GM18499 (cell line): ENCODE data around the gene ZIC1.

ENCODE experiments used
- ATAC-seq: cut with Tn5 transposase; IDR thresholded peaks from one replicate; pipeline ENCODE4 v1.9.1; 2021; ENCODE audit warnings: moderate number of reproducible peaks; ENCODE audit not compliant: insufficient read depth, unreplicated experiment

ZIC1 gene

DNA sequence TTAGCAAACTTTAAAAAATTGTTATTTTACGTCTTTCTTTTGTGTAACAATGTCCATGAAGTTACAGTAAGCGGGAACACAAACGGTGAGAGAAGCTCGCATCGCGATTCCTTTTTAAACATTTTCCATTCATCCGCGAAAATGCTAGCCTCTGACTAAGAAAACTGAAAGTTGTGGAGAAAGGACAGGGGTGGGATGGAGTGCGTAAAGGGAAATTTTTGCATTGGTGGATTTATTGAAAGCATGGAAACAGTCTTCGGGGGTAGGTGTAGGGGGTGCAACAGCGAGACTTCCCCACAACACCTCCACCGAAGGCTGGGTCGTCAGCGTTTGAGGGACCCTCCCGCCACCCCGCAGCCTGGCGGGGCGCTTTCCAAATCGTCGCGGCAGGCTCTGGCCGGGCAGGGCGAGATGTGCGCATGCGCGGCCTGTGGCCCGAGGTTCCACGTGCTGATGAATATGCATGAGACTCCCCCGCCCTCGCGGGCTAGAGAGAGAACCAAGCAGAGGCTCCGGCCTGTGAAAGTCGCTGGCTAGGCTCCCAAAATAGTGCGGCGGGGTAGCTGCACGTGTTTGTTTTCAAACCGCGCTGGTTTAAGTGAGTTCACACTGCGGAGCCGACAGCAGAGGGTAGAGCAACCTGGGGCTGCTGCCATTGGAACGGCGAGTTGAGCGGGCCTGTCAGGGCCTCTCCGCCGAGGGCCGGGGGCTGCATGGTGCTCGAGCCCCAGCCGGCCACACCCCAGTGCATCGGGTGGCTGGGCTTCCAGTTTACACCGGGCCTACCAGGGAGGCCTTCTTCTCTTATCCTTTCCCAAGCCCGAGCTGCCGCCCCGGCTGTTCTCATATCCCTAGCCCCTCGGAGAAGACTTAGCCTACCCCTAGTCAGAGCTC is 9.9 kb downstream of the ZIC1 start:
- ATAC-seq: no peak

DNA sequence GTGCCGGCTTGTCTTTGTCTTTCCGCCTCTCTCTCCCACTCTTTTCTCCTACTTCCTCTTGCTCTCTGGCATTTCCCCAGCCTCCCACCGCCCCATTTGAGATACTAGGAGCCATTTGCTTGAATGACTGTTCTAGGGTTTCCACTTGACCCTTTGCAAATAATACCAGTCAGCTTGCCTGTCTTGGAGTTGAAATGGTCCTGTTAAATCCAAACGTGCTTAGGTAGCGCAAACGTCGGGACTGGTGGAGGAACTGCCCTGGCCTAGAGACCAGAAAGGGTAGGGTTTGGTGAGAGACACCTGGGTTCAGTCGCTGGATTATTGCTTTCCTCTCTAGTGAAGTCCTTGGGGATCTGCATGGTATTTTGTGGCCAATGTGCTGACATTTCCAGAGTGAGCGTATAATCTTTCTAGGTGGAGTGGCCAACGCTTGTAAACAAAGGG is 10.6 kb downstream of the ZIC1 start:
- no peak for ATAC-seq

DNA sequence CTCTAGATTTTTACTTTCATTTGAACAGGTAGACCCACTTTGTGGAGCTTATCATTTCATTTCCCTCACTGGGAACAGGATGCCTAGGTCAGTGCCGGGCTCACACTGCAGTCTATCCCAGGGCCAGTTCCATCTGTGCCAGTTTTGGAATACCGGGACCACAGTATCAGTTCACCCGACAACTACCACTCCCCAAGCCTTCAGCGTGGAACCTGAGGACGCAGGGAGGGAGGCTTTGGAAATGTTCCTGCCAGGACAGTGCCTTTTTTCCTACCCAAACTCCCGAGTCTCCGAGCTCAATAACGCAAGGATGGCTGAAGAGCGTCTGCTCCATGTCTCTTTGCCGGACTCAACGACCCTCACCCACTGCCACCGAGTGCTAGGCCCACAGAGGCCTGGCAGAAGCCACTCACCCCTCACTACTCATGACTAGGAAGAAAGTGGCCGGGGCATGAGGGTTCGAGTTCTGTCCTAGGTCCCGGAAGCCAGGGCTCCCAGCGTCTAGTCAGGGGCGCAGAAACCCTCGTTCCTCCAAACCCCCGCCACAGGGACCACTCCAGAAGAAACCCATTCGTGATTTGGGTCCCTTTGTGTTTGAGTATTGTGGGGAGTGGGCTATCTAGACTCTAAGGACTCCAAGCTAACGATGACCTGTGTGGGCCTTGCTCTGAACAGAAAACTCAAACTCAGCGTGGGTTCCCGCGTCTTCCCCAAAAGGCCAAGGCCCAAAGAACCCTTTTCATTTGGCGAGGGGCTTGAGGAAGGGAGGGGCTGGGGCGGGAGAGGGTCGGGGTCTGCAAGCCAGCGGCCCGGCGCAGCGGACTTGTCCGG is 11.4 kb downstream of the ZIC1 start:
- no peak for ATAC-seq

DNA sequence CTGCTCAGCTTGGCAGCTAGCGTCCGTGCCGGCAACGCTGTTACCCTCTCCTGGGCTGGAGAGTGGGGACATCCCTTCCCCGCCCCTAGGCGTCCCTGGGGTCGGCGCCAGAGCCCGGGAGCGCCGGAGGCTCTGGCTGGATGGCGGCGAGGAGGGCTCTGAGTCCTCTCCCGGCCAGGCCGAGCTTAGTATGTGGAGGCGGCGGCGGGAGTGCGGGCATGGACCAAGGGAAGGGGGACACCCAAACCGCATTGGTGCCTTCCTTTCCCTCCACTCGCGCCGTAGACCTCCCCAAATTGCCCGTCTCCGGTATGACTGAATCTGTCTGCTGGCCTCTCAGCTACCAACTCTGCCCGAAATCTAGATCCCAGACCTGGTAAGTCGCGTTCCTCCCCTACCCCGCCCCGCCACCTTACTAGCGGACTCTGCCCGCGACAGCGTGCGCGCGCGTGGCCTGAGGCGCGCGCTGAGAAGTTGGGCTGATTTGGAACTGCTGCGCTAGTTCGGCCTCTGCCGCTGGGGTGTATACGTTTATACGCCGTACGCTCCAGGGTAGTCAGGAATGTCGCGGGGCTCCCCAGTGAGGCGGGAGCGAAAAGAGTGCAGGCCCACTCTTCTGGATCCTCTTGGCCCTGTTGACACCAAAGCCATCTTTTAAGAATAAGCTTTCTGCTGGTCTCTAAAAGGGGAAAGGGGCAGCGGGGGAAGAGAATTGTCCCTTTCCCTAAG is 12.2 kb downstream of the ZIC1 start:
- no peak for ATAC-seq

DNA sequence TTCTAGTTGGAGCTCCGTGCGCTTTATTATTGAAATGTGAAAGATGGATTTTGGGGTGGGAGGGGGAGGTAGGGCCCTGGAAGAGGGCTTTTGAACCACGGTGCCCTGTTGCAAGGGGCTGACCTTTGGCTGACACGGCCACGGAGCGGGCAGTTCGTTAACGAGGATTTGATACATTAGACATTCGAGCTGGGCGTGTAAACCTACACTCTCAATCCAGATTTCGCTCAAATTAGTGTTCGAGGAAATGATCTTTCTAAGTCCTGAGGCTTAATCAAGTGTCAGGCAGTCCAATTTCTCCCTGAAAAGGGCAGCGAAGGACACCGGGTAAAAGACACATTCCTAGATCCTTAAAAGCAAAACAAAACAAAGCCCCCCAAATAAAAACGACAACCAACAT is 13.0 kb downstream of the ZIC1 start:
- no peak for ATAC-seq

DNA sequence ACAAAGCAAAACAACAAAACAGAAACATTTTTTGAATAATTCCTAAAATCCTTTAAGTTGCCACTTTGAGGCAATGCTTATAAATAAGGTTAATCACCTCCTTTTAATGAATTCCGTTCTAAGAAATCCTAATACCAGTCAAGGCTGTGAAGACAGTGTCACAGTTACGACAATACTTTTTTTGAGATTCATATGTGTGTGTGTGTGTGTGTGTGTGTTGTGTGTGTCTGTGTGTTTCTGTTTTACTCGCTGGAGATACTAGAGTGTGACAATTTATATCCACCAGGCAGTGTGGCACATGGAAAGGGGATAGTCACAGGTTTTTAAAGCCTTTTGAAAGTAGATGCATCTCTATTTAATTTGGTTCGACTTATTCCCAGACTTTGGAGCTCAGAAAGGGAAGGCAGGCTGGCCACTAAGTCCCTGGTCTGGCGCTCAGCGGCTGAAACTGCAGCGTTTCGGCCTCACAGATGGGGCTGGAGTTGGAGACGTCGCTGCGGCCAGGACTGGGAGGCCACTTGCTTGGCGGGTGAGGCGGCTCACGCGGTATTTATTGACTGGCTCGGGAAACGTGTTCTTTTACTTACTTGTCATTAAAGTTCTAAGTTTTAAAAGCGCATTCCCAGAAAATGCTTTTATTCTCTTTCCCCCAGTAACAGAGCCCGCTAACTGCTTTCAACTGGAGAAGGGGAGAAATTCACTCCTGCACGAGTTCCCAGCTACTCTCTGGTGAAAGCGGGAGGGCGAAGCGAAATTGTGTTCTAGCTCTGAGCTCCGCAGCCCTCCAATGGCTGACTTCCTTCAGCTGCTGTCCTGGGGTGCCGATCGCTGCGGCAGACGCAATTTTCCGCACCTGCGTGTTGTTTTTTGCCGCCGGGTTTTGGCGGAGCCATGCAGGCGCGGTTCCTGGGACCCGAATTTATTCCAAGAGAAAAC is 13.7 kb downstream of the ZIC1 start:
- no peak for ATAC-seq

DNA sequence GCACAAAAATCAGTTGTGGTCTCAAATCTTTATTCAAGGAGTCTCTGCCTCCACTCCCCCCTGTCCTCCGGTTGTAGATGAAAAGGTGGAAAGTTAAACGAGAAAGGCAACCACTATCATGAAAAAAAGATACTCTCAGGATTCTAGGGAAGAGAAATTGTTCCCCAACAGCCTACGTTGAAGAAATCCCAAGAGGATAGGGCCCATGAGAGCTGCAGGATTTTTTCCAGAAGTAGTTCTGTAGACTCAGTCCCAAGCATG is 14.3 kb downstream of the ZIC1 start:
- no peak for ATAC-seq

DNA sequence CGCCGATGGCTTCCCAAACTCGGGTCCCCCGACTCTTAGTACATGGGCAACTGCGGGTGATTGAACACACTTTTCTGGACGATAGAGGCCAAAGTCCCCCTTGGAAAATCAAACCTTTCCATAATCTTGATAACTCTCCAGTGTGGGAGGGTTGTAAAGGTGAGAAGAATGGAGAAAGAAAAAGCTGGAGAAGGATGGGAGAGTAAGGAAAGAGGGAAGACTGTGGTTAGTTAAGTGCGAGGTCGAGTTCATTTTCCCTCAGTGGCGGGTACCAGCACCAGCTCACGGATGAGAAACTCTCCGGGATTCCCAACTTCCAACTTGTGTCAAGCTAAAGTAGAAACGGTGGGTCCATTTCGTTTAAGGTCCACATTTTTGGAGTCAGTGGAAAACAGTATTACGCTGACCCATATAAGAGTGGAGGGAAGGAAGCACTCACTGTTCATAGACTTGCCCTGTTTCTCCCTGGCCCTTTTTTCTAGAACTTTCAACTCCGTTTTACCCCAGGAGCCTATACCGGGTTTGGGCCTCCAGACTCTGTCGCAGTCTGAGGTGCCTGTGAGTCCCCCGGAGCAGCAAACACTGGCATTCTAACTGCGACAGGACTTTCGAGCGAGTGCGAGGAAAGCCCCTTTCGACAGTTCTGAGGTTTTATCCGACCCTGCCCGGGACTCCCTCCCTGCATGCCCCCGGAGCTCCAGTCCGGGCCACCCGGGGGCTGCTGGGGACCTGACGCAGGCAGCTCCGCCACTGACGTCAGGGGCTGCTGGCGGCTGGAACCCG is 14.8 kb downstream of the ZIC1 start:
- no peak for ATAC-seq

DNA sequence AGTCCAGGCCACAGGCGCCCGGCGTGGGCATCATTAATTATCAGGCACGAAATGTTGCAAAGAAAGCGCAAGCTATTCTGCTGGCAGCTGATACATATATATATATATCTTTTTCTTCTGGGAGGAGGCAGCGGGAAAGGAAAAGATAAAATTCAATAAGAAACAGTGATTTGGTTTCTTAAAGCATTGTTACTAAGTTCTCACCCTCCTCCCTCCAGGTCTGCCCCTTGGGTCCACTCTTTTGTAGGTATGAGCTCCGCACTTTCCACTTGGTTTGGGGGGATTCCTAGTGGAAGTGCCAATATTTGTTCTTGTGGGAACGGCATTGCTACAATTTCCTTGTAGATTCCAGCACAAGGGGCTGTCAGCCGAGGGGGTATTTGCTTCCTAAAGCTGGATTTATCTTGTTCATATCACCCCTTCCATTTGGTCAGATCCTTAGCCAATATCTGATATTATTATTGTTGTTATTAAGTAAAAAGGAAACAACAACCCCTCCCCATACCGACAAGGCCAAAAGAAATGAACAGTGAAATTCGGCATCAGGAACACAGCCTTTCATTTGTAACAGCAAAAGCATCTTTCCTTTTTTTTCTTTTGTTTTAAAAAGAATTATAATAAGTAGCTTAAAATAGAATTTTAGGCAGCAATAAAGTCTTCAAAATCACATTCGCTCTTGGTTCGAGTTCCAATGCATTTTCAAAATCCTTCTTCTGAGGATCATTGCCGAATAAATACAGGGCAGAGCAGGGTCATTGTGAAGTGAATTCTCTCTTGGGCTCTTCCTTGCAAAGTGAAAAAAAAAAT is 15.6 kb downstream of the ZIC1 start:
- no peak for ATAC-seq

DNA sequence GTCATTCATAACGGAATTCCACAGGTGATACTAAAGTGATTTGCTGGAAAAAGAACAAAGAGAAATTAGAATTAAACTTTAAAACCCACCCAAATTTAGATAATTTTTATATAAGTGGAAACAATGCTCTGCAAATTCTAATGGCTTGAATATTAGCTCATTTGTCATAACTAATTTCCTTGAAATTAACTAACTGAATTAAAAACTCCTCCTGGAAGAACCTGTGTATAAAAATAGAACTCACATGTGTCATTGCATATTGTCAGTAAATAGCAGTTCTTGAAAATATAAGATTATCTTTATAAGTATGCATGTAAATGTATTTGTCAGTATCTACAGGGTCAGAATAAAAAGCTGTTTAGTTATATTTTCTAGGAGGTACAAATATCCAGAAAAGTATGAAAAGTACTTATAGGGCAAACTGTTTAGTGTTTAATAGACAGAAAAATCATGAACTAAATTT is 16.3 kb downstream of the ZIC1 start:
- no peak for ATAC-seq

DNA sequence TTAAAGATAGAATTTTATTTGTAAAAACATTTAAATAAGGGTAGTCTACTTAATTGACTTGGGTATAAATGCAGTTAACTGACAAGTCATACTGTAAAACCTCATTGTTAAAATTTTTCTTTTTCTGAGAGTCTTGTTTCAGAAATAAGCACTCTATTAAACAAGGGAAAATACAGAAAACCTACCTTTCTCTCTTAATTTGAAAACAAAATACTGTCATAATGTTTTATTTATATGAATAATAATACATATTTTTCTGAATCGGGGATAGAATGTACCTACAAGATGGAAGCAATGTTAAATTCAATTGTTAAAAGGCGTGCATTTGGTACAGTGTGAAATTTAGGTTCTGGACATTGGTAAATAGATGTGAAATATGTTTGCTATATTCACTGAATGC is 17.8 kb downstream of the ZIC1 start:
- ATAC-seq: no peak

DNA sequence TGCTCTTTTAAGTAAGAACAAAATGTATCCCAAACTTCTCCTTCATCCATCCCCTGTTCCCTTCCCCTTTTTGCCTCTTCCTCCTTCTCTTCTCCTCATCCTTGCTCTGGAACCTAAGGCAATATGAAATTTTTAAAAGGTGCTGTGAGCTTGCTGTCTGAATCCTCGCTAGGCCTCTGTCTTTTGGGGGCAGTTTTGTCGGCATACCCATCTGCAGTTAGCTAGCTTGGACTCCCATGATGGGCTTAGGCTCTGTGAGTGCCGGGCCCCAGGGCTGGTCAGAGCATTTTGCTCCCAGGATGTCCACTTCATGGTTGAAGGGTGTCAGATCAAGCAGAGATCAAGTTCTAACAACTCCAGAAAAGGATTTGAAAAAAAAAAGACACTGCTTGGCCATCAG is 18.6 kb downstream of the ZIC1 start:
- ATAC-seq: no peak

DNA sequence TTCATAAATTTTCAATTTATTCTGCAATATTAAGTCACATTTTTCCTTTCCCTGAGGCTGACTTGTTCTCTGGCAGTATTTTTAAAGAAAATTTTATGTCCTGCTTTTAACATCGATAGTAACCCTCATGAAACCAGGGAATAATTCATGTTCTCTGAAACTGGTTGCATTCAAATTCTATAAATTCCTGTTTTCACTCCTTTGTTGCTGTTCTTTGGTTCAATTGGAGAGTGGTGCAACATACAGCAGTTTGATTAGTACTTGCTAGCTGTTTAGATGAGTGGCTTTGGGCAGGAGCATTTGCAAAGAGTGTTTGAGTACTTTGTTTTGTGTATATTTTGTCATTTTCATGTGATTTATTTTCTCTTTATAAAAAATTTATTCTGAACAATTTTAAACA is 19.2 kb downstream of the ZIC1 start:
- no peak for ATAC-seq

DNA sequence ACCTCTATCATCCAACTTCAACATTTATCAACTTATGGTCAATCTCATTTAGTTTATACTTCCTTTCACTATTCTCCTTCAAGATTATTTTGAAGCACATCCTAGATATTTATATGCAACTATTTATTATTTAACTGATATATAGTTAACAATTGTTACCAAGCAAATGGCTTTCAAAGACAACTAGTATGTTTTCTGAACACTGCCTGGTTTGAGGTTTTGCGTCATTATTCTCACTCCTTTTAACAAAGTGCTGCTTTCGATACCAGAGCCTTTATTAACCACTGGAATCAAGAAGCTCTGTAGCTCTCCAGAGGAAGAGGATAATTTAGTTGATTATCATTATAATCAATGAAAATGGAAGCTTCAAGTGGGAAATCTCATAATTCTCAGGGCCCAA is 19.6 kb downstream of the ZIC1 start:
- ATAC-seq: no peak

DNA sequence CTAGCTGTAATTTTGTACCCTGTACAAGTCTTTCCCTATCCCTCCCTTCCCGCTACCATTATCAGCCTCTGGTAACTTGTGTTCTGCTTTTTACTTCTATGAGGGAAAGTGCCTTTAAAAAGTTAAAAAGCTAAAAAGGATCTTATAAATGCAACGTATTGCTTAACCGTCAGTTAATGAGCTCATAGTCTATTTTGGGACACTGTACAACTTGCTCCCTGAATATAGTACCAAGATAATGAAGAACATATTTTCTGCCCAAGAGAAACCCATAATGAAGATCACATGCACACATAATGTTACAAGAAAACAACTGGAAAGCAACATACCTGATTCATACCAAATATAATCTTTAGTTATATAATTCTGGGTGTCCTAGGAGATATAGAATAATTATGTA is 22.6 kb downstream of the ZIC1 start:
- ATAC-seq: no peak

DNA sequence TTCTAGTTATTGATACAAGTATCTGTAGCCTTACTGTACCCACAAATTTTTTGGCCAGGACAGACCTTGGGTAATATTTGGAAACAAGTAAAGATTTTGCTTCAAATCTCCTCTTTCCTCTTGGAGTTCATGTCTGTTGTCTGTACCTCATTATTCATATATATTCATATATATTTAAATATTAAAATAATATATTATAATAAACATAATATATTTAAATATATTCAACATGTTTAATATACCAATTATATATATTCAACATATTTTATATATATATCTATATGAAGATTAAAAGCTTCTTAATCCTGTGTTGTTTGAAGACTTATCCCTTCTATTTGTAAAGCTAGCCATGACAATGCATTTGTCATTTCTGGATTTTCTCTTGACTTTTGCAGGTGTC is 38.1 kb downstream of the ZIC1 start:
- no peak for ATAC-seq

DNA sequence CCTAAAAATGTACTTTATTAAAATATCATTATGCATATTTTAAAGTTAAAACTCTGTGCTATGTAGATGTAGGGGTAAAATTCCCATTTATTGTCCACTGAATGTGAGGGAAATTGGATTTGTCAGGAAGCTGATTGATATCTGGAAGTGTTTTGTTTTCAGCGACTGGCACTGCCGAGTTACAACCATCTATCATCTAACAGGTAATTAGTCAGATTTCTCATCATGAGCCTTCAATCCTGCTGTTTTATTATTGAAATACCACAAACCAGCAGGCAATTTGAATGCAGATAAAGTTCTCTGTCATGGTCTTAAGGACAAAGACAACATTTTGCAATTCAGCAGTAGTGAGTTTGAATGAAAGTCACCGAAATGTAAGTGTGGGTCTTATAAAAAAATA is 40.5 kb downstream of the ZIC1 start:
- no peak for ATAC-seq

DNA sequence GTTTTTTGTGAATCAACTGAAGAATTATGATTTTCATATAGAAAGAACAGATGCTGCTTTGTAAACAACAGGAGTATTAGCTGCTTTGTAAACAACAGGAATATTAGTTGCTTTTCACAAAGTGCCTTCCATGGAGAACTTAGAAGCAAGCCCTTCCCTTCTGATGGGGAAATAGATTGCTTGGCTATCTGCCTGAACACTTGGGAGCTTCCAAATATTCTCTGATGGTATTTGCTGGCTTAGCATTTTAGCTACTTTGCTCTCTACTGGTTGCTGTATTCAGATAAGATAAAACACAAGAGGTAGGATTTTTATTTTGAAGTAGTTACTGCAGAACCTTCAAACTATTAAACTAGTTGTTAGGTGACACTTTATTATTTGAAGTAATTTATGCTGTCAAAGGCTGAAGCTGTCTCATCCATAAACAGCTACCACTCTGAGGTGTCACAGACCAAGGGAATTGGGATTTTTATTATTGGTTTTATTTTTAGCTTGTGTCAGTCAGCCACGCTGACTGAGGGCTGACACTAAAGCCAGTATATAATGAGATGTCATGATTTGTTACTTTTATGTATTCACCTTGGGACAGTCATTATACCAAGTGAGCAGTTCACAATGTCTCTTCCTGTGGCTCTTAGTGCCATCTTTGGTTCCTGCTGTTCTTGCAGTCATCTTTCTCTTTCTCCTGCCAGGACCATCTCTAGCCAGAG is 50.0 kb downstream of the ZIC1 start:
- ATAC-seq: no peak
